ENCODE data around the gene SCPEP1. TPM values are rescaled to one million over a fixed set of nuclear protein-coding genes. Genes with fewer than 3 reads are reported as not detected.

Gene SCPEP1
- total and polyA plus RNA-seq, 2 donors (not counting 1 experiment from before 2014, with no cell fraction given): 84.7 to 101 TPM

- no peak for TF ChIP-seq CTCF (conservative IDR thresholded peaks at IDR 0.05 in 1 of 2, IDR thresholded peaks at IDR 0.05 in 1 of 2; ENCODE audit: low read depth in 1 of 2, low read length in 2 of 2)
- no peak for TF ChIP-seq EZH2 (IDR thresholded peaks at IDR 0.05; ENCODE audit: low read length, missing control alignments)
- Histone ChIP-seq H3K9me3 (ENCODE audit: control insufficient read depth, insufficient read depth, low read depth, low read length) (no peaks in the 10 kb centered on the region), H3K4me1 (ENCODE audit: control insufficient read depth, extremely low read depth, insufficient read depth, low read length) (no peaks in the 10 kb centered on the region), H3K9ac (ENCODE audit: insufficient read depth, low read length) (no peak overlapping the region), H3K4me2 (ENCODE audit: extremely low read depth, insufficient read depth, low read length) (no peak overlapping the region), H3K36me3 (ENCODE audit: control insufficient read depth, insufficient read depth, low read length) (peaks cover 6% of the 10 kb centered on the region), H3K27ac (ENCODE audit: insufficient read depth, low read length) (no peak overlapping the region), H2AFZ (ENCODE audit: low read length) (no peak overlapping the region), H4K20me1 (ENCODE audit: control insufficient read depth, extremely low read depth, insufficient read depth, low read length) (no peaks in the 10 kb centered on the region), H3K79me2 (ENCODE audit: control insufficient read depth, insufficient read depth, low read length) (no peaks in the 10 kb centered on the region), H3K27me3 (ENCODE audit: control insufficient read depth, insufficient read depth, low read length) (no peaks in the 10 kb centered on the region), H3K4me3 (replicated peaks in 1 of 4; ENCODE audit: control extremely low read depth in 1 of 4, insufficient read depth in 1 of 4, low read depth in 3 of 4, low read length in 4 of 4) (no peak overlapping the region)
- no peak for DNase-seq (ENCODE audit: low read depth in 2 of 2)
Observed at GRCh38 chr17:57001541-57001940, 23.6 kb downstream of the SCPEP1 start.

GRCh38 chr17:57002904-57003303, 25.0 kb downstream of the SCPEP1 start:
- DNase-seq (ENCODE audit: low read depth in 2 of 2): no peak
- Histone ChIP-seq H3K27ac (ENCODE audit: insufficient read depth, low read length) (no peak overlapping the region), H2AFZ (ENCODE audit: low read length) (no peak overlapping the region), H4K20me1 (ENCODE audit: control insufficient read depth, extremely low read depth, insufficient read depth, low read length) (no peaks in the 10 kb centered on the region), H3K4me1 (ENCODE audit: control insufficient read depth, extremely low read depth, insufficient read depth, low read length) (no peaks in the 10 kb centered on the region), H3K4me2 (ENCODE audit: extremely low read depth, insufficient read depth, low read length) (no peak overlapping the region), H3K27me3 (ENCODE audit: control insufficient read depth, insufficient read depth, low read length) (no peaks in the 10 kb centered on the region), H3K79me2 (ENCODE audit: control insufficient read depth, insufficient read depth, low read length) (no peaks in the 10 kb centered on the region), H3K4me3 (replicated peaks in 1 of 4; ENCODE audit: control extremely low read depth in 1 of 4, insufficient read depth in 1 of 4, low read depth in 3 of 4, low read length in 4 of 4) (no peak overlapping the region), H3K9ac (ENCODE audit: insufficient read depth, low read length) (no peak overlapping the region), H3K36me3 (ENCODE audit: control insufficient read depth, insufficient read depth, low read length) (peaks cover 6% of the 10 kb centered on the region), H3K9me3 (ENCODE audit: control insufficient read depth, insufficient read depth, low read depth, low read length) (no peaks in the 10 kb centered on the region)
- no peak for TF ChIP-seq CTCF (conservative IDR thresholded peaks at IDR 0.05 in 1 of 2, IDR thresholded peaks at IDR 0.05 in 1 of 2; ENCODE audit: low read depth in 1 of 2, low read length in 2 of 2)
- no peak for TF ChIP-seq EZH2 (IDR thresholded peaks at IDR 0.05; ENCODE audit: low read length, missing control alignments)

- DNase-seq (ENCODE audit: low read depth in 2 of 2): no peak
- no peak overlapping the region for H3K27ac ChIP-seq (ENCODE audit: insufficient read depth, low read length)
- H2AFZ ChIP-seq (ENCODE audit: low read length): no peak overlapping the region
- H3K4me2 ChIP-seq (ENCODE audit: extremely low read depth, insufficient read depth, low read length): no peak overlapping the region
- H3K9me3 ChIP-seq (ENCODE audit: control insufficient read depth, insufficient read depth, low read depth, low read length): no peaks in the 10 kb centered on the region
- no peaks in the 10 kb centered on the region for H3K4me1 ChIP-seq (ENCODE audit: control insufficient read depth, extremely low read depth, insufficient read depth, low read length)
- H3K27me3 ChIP-seq (ENCODE audit: control insufficient read depth, insufficient read depth, low read length): no peaks in the 10 kb centered on the region
- TF ChIP-seq EZH2 (IDR thresholded peaks at IDR 0.05; ENCODE audit: low read length, missing control alignments) (no peak), CTCF (conservative IDR thresholded peaks at IDR 0.05 in 1 of 2, IDR thresholded peaks at IDR 0.05 in 1 of 2; ENCODE audit: low read depth in 1 of 2, low read length in 2 of 2) (peak in 1 of 2 donors; percentile 2)
- H3K79me2 ChIP-seq (ENCODE audit: control insufficient read depth, insufficient read depth, low read length): no peaks in the 10 kb centered on the region
- no peak overlapping the region for H3K9ac ChIP-seq (ENCODE audit: insufficient read depth, low read length)
- no peak overlapping the region for H3K4me3 ChIP-seq (replicated peaks in 1 of 4; ENCODE audit: control extremely low read depth in 1 of 4, insufficient read depth in 1 of 4, low read depth in 3 of 4, low read length in 4 of 4)
- peaks cover 6% of the 10 kb centered on the region for H3K36me3 ChIP-seq (ENCODE audit: control insufficient read depth, insufficient read depth, low read length)
- H4K20me1 ChIP-seq (ENCODE audit: control insufficient read depth, extremely low read depth, insufficient read depth, low read length): no peaks in the 10 kb centered on the region
Observed at GRCh38 chr17:57004944-57005579, 27.1 kb downstream of the SCPEP1 start.
